Cardiac septum (tissue), 1 donor: ENCODE data around the gene OXNAD1. TPM values are rescaled to one million over a fixed set of nuclear protein-coding genes. Genes with fewer than 3 reads are reported as not detected.

ENCODE experiments used
- DNase-seq: peaks from one replicate; pipeline ENCODE4 v3.0.0-alpha.2; 2020; ENCODE audit warnings: low spot score
- intact Hi-C: fragments of 100-400 bp; cut with DNase I; formaldehyde crosslinking; loops from one replicate; pipeline ENCODE4 v1.14.0; 2022
- long read RNA-seq: library from polyadenylated mRNA; unstranded; transcript quantifications from one replicate; pipeline ENCODE4 v2.0.0, GENCODE V29; 2021
- total RNA-seq: library from RNA; stranded (reverse); fragmentation: NEBNext Ultra II Directional; extraction: Animal tissue kit (Norgen Biotek cat#: 25700); gene quantifications from one replicate; pipeline ENCODE4 v1.2.1, GENCODE V29; 2021
- donor health status: DM: no; HTN: no; CAD: no.

OXNAD1 gene, protein sequence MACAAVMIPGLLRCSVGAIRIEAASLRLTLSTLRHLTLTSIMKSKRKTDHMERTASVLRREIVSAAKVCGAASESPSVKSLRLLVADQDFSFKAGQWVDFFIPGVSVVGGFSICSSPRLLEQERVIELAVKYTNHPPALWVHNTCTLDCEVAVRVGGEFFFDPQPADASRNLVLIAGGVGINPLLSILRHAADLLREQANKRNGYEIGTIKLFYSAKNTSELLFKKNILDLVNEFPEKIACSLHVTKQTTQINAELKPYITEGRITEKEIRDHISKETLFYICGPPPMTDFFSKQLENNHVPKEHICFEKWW
- total RNA-seq, result 15.1 TPM
- long read RNA-seq, transcript OXNAD1-206 (10 exons, 1,681 nt), result minor isoform, 5 of 34 reads
- long read RNA-seq, transcript OXNAD1-201 (9 exons, 3,929 nt), result major isoform, 10 of 34 reads
- long read RNA-seq, partial matches to known transcripts, result 2 of 34 reads
- long read RNA-seq, other reads (novel, unspliced or antisense), result 14 of 34 reads

DNA sequence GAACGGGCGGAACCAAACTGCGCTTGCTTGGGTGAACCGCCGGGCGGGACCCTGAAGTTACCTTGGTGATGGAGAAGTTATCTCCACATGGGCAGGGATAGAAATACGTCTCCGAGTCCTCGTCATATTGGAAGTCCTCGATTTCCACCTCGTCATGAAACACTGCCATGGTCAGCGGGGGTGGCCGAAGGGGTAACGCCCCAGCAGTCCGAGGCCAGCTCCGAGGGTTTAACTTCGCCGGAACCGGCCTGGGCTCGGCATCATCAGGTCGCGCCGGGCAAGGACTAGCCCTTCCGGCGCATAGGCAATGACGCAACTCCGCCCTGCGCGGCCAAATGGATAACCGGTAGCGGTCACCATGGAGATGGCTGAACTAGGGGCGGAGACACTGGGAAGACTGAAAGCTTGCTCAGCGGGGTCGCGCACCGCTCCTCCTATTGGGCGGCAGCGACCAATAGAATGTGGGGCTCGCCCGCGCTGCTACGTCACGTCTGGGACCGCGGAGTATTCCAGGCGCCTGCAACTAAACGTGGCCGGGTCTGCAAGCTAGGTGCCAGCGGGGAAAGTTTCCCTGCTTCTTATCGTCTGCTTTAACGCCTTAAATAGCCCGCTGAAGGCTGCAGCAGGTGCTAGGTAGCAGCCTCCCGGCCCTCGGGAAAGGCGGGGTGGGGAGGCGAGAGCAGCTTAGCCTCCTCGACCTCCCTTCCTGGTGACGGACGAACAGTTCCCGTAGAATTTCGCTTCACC lies at the start of gene OXNAD1, which contains the start of gene DPH3:
OXNAD1 (plus strand) TSS at position 505 of the 747 bp plus-strand sequence. CDS start 5,741 bp downstream, outside the sequence.
DPH3 (minus strand) TSS at position 236 of the 747 bp plus-strand sequence; CDS start at position 169, 67 bp downstream.
- DNase-seq, result peak; percentile 99
- intact Hi-C loops, result loop anchor here (5.0 to 10.0 kb wide), 3 partner anchors 252 to 470 kb away; no protein-coding TSS in a partner anchor

DNA sequence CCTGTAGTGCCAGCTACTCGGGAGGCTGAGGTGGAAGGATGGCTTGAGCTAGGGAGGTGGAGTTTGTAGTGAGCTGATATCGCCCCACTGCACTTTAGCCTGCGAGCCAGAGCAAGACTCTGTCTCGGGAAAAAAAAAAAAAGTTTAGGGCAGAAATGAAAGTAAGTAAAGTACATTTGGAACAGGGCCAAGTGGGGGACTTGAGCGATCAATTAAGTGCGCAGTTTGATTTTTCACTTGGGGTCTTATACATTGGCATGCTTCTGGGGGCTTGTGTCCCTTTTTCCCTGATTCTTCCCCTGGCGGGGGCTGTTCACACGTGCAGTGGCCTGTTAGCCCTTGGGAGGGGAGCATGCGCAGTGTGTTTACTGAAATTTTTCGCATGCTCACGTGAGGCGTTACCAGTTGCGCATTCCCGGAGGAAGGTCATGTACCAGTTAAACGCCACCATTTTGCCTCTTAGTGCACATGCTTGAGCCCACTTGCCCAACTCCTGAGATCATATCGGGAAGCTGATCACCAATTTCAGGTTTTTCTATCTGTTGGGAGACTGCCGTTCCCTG lies 48.6 kb upstream of the OXNAD1 start:
- no peak for DNase-seq

DNA sequence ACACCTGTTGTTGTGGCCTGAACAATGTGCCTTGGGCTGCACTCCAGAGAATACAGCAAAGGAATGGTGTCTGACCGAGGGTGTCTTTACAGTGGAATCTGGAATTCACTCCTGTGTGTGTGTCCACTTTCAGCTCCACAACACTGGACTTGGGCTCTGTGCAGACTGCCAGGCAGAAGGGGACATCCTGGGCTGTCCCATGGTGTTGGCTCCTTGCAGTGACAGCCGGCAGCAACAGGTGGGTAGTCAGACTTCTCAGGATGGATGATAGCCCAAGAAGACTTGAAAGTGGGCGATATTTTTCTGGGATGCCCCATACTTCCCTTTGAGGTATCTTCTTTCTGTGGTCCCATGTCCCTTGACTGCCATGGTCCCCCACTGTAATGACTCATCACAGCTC lies 45.2 kb upstream of the OXNAD1 start:
- DNase-seq, result no peak
- intact Hi-C loops, result no loop called here

More for the DNA sequence above, 48.6 kb upstream of the OXNAD1 start:
- intact Hi-C loops, result no loop called here

DNA sequence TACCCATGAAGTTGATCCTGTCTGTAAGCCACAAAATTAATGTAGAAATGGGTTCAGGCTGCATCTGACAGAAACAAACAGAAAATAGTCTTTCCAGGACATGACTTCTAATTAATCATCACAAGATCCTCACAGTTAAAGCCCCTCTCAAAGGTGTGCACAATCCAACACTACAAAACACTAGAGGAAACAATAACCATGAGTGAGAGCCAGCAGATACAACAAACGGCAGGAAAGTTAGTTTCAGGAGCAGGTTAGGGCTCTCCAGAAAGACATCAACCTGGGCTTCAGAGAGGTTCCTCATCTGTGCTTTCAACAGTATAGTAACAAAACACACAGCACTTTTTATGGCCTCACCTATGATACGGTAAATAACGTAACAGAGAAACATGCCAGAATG lies 43.0 kb upstream of the OXNAD1 start:
- DNase-seq, result no peak
- intact Hi-C loops, result no loop called here

DNA sequence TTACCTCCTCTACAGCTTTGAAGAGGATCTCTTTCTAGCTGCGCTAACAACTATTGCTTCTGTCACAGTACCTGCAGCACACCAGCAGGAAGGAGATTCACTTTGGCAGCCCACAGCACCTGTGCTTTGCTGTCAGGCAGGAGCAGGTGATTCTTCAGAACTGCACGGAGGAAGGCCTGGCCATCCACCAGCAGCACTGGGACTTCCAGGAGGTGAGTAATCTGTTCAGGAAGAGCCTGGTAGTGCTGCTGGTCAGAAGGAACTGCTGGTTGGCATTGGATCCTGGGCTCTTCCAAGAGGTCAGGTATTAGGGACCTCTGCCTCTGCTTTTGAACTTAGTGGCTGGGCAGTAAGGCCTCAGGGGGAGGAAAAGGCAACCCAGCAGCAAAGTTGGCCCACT lies 42.5 kb upstream of the OXNAD1 start:
- no peak for DNase-seq
- intact Hi-C loops, result no loop called here

DNA sequence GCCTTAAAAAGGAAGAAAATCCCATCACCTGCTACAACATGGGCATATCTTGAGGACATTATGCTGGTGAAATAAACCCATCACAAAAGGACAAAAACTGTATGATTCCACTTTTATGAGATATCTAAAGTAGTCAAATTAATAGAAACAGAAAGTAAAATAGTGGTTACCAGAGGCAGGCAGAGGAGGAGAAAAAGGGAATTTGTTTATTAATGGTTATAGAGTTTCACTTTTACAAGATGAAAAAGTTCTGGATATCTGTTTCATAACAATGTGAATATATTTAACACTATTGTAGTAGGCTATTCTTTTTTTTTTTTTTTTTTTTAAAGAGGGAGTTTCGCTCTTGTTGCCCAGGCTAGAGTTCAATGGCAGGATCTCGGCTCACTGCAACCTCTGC lies 40.7 kb upstream of the OXNAD1 start:
- intact Hi-C loops, result no loop called here
- no peak for DNase-seq

DNA sequence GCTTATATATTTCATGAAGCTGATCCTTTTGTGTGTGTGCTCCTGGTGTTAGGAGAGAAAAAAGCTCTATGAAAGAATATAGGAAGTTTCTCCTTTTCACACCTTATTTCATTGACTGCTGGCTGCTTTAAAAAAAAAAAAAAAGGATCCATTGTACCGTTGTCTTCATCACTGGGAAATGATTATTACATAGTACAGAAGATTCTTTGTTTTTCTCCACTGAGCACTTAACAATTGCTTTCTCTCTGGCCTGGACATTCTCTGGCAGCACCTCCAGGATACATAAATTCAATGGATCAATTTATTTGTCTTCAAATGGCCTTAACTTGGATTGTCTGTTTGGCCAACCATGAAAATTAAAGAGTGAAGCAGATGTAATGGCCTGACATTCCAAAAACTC lies 37.4 kb upstream of the OXNAD1 start:
- intact Hi-C loops, result no loop called here
- no peak for DNase-seq

DNA sequence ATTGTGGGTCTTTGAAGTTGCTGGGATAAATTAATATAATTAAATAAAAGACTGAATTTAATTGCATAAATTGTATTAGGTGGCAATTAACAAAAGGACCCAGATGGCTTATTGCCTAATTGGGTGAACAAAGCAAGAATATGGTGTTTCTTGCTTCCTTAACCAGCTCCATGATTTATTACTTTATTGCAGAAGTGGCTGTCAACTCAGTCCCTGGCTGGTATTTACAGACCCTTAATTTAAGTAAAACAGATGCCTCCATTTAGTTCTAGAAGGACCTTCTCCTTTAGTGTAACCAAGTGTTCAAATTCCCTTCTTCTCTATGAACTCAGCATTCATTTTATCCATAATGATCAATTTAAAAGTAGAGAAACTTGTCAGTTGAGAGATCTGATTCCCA lies 35.3 kb upstream of the OXNAD1 start:
- DNase-seq, result no peak
- intact Hi-C loops, result no loop called here

DNA sequence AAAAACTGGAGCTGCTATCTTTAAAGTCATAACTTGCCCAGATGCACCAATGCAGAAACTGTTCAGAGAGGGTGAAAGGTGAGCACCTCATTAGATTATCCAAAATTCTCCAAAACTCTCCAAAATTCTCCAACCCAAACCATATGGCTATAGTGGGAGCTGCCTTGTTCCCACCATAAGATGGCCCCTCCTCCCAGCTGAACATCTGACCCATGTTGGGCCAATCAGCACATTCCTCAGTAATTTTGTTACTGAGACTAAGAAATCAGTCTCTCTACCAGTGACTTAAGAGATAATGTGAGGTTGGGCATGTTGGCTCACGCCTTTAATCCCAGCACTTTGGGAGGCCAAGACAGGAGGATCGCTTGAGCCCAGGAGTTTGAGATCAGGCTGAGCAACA lies 33.0 kb upstream of the OXNAD1 start:
- DNase-seq, result no peak
- intact Hi-C loops, result no loop called here

DNA sequence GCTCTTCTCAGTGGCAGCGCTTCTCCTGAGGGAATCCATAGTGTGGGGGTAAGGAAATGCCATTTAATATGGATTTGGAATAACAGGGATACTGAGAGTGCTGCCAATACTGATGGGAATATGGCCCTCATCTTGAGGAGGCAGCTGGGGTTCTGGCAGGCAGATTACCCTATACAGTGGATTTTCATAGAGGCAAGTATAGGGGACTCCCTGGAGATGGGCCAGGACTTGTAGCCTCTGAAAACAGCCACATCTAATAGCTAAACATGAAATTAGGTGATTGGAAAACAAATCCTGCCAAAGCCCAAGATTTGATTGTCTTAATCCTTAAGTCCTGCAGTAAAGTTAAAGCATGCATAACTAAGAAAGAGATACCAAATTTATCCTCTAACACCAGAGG lies 31.2 kb upstream of the OXNAD1 start:
- DNase-seq, result no peak
- intact Hi-C loops, result no loop called here

DNA sequence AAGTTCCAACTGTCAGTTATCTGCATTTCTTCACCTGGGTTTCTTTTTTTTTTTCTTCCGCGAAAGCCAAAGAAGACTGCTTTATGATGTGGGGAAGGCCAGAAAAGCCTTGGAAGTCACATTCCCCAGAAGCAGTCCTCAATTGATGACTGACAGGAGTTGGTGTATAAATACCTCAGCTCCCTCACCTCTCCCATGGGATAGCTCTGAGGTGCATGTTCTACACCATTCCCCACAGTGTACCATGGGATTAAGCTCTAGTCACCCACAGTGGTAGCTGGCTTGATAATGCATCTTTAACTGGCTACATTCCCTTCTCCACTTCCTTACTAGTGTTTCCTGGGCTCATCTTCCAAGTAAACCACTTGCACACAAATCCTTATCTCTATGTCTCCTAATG lies 30.7 kb upstream of the OXNAD1 start:
- intact Hi-C loops, result no loop called here
- no peak for DNase-seq

DNA sequence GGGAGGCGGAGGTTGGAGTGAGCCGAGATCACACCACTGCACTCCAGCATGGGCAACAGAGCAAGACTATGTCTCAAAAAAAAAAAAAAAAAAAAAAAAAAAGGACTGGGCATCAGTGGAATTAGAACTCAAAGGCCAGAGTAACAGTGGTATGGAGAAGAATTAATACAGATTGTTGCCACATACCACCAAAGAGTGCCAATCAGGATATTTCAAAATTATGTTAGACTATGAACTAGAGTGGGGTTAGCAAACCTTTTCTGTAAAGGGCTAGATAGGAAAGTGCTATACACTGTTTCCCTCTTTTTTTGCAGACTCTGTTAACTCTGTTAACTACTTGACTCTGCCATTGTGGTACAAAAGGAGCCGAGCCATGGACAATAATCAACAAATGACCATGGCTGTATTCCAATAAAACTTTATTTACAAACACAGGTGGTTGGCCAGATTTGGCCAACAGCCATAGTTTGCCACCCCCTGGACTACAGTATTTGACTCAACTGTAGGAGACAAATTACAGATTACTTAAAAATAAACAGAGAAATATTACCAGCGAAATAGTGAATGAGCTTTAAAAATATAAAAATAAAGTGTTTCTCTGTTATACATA lies 28.9 kb upstream of the OXNAD1 start:
- intact Hi-C loops, result no loop called here
- no peak for DNase-seq

DNA sequence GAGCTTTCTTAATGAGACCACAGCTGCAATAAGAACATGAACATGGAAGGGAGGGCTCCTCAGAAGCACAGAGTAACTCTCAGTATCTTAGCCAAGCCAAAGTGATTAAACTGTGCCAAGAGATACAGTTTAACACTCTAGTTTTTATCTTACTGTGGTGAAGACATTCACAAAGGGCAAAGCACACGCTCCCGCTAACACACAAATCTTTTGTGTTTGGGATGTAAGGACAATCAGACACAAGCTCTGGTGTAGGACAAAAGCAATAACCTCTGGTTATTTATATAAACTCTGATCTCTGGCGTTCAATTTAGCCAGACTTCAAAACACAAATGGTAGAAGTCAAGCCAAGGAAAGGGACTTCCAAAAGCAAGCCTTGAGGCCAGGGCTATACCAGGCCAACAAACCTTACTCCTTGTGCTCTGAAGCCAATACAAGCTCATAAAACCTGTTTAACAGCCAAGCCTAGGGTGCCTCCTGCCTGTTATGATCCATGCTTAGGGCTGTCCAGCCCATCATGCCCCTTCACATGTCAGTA lies 28.1 kb upstream of the OXNAD1 start:
- DNase-seq, result no peak
- intact Hi-C loops, result no loop called here

DNA sequence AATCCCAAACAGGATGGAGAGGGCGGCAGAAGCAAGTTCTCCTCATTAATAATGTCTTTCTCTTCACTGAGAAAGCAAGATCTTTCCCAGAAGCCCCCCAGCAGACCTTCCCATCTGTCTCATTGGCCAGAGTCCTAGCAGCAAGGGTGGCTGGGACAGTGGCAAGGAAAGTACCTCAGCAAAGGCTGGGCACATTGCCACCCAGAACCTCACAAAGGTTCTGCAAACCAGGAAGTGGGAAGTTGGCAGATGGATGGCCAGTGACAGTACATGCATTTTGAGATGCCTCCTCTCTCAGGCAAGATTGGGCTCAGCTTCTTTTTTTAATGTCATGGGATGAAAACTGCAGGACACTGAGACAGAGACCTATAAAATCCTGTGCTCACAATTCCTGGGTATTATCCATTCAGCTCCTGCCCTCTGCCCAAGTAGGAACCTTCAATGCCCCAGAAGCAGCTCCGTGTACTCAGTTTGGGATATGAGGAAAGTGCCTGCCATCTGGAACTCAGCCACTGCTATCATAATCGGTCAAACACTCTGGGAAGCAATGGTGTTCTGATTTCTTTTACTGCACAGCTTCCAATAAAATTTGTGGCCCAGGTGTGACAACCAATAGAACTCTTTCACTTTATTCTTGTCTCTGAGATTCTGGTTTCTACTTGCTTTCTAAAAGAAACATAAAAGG lies 25.8 kb upstream of the OXNAD1 start:
- intact Hi-C loops, result no loop called here
- DNase-seq, result no peak

DNA sequence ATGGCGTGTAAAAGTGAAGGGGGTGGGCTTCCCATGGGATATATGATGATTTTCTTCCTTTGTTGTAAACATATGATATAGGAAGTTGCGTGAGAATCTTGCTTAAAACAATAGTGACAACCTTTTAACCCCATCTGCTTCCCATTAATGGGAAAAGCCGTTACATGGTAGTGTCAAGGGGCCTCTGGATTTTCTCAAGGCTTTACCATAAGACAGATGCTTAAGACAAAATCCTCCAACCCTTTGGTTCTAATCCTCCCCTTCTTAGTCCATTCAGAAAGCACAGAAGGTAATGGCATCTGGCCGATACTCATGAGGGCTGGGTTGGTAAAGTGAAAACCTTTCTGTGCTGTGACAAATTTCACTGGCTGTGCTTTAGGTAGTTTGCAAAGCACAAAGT lies 25.2 kb upstream of the OXNAD1 start:
- no peak for DNase-seq
- intact Hi-C loops, result loop anchor here (10.0 kb wide), 1 partner anchor 605 kb away; no protein-coding TSS in a partner anchor

DNA sequence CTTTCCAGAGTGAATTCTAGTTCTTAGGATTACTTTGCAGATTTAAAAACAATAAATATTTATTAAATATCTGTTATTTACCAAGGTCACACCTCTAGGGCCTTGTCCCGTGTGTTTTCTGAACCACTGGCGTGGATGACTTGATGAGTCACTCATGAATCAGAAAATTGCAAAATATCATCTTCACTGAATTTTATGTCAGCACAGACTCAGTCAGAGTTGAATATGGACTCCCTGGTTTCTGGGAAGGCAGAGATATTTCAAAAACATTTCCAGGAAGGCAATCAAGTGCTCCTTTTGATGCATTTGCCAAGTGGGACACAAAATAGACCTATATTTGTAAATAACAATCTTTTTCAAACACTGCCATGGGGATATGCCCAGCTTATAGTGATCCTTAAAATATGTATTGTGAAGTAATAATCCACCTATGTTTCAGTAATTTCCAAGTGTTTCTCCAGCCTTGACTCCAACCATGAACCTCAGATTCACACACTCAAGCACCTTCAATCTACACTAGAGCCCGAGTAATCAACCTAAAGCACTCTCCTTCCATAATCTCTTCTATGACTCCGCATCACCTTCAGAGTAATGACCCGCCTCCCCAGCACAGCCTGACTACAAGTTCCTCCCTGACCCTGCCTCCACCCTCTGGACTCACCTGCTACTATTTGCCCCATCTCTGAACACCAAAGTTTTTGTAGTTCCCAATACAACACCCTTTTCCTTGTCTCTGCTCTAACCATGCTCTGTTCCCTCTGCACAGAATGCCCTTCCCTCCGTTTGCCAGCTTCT lies 24.6 kb upstream of the OXNAD1 start:
- intact Hi-C loops, result loop anchor here (10.0 kb wide), 1 partner anchor 606 kb away; no protein-coding TSS in a partner anchor
- DNase-seq, result no peak

DNA sequence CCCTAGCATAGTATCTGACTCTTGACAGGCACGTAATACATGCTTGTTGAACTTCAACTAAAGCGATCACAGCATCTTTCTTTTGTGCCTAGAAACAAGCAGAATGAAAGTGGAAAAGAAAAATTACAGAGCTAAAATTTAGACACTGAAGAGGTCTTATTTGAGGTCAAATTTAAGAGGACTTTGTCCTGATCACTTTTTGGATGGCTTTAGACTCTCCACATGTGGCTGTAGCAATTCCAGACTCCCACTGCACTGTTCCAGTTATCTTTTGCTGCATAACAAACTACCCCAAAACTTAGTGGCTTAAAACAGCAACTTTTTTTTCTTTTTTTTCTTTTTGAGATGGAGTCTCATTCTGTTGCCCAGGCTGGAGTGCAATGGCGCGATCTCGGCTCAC lies 23.8 kb upstream of the OXNAD1 start:
- DNase-seq, result no peak
- intact Hi-C loops, result loop anchor here (10.0 kb wide), 1 partner anchor 606 kb away; no protein-coding TSS in a partner anchor

DNA sequence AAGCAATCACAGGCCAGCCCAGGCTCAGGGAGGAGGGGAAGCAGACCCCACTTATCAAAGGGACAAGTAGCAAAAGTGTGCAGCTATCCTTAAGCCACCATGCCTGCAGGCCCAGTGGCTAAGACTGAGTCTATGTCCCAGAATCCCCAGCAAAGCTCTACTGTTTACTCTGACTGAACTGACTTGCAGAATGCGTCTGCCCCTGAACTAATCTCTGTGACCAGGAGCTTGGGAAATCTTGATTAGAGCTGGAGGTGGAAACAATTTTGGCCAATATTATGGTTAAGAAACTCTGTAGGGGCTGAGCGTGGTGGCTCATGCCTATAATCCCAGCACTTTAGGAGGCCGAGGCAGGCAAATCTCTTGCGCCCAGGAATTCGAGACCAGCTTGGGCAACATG lies 22.8 kb upstream of the OXNAD1 start:
- intact Hi-C loops, result loop anchor here (10.0 kb wide), 1 partner anchor 607 kb away; no protein-coding TSS in a partner anchor
- DNase-seq, result no peak
